Mesenchymal stem cell (in vitro differentiated cells and primary cell): ENCODE data around the gene IL17C.

Source experiments
- DNase-seq: peaks from one replicate; pipeline ENCODE4 v3.0.0-alpha.2; 2013
- H2AFZ ChIP-seq: one replicate; pipeline ENCODE4 v1.6.1; 2013; ENCODE audit warnings: low read depth, mild to moderate bottlenecking, control low read depth, inconsistent platforms, low read length, moderate library complexity
- H2AK5ac ChIP-seq: 2 replicates; pipeline ENCODE4 v1.6.1; 2013; ENCODE audit warnings: low read length, moderate library complexity, mild to moderate bottlenecking, inconsistent platforms; ENCODE audit not compliant: severe bottlenecking
- H2BK120ac ChIP-seq: one replicate; pipeline ENCODE4 v1.6.1; 2013; ENCODE audit warnings: low read depth, mild to moderate bottlenecking, inconsistent platforms, low read length, moderate library complexity
- H2BK12ac ChIP-seq, 2 experiments: one replicate each; pipeline ENCODE4 v1.6.1; 2013; ENCODE audit warnings: inconsistent platforms in 2 of 2, low read length in 2 of 2, mild to moderate bottlenecking in 2 of 2, moderate library complexity in 2 of 2, control low read depth in 1 of 2
- H2BK15ac ChIP-seq: one replicate; pipeline ENCODE4 v1.6.1; 2013; ENCODE audit warnings: mild to moderate bottlenecking, low read depth, inconsistent platforms; ENCODE audit not compliant: poor library complexity, severe bottlenecking
- H2BK5ac ChIP-seq: 2 replicates; pipeline ENCODE4 v1.6.1; 2013; ENCODE audit warnings: low read depth, mild to moderate bottlenecking, low read length, control low read depth, inconsistent platforms; ENCODE audit not compliant: poor library complexity, severe bottlenecking
- H3K14ac ChIP-seq, 2 experiments: one replicate each; pipeline ENCODE4 v1.6.1; 2013; ENCODE audit warnings: inconsistent platforms in 2 of 2, low read length in 2 of 2, control low read depth in 1 of 2, mild to moderate bottlenecking in 1 of 2, moderate library complexity in 1 of 2
- H3K18ac ChIP-seq, 2 experiments: one replicate each; pipeline ENCODE4 v1.6.1; 2013; ENCODE audit warnings: inconsistent platforms in 2 of 2, low read length in 2 of 2, control low read depth in 1 of 2, low read depth in 1 of 2, mild to moderate bottlenecking in 1 of 2
- H3K23ac ChIP-seq, 2 experiments: one replicate each; pipeline ENCODE4 v1.6.1; 2013; ENCODE audit warnings: inconsistent platforms in 2 of 2, low read length in 2 of 2, mild to moderate bottlenecking in 2 of 2, moderate library complexity in 2 of 2, control low read depth in 1 of 2
- H3K27ac ChIP-seq: 2 replicates; pipeline ENCODE4 v1.5.1; 2013; ENCODE audit warnings: mild to moderate bottlenecking, moderate library complexity, low read length, control low read depth, inconsistent platforms; ENCODE audit not compliant: poor library complexity, severe bottlenecking
- H3K27me3 ChIP-seq, 2 experiments: 2 replicates each; pipeline versions ENCODE4 v1.6.1 to v1.7.0; 2013; ENCODE audit warnings: low read length in 2 of 2, mild to moderate bottlenecking in 2 of 2, moderate library complexity in 2 of 2, control low read depth in 1 of 2, inconsistent platforms in 1 of 2; ENCODE audit not compliant: control insufficient read depth in 1 of 2, insufficient read depth in 1 of 2
- H3K36me3 ChIP-seq, 2 experiments: 2 replicates each; pipeline versions ENCODE4 v1.6.1 to v1.7.0; 2013; ENCODE audit warnings: low read length in 2 of 2, control low read depth in 1 of 2, inconsistent platforms in 1 of 2, low read depth in 1 of 2, mild to moderate bottlenecking in 1 of 2; ENCODE audit not compliant: insufficient read depth in 2 of 2, control insufficient read depth in 1 of 2
- H3K4ac ChIP-seq, 2 experiments: one replicate each; pipeline ENCODE4 v1.6.1; 2013; ENCODE audit warnings: inconsistent platforms in 2 of 2, low read length in 2 of 2, mild to moderate bottlenecking in 2 of 2, moderate library complexity in 2 of 2, control low read depth in 1 of 2, low read depth in 1 of 2
- H3K4me1 ChIP-seq: 2 replicates; pipeline ENCODE4 v1.6.1; 2013; ENCODE audit warnings: low read depth, low read length, control low read depth; ENCODE audit not compliant: control insufficient read depth, insufficient read depth
- H3K4me2 ChIP-seq: 2 replicates; pipeline ENCODE4 v1.6.1; 2013; ENCODE audit warnings: low read length, mild to moderate bottlenecking, inconsistent platforms; ENCODE audit not compliant: poor library complexity, severe bottlenecking
- H3K4me3 ChIP-seq, 2 experiments: 2 replicates each; pipeline versions ENCODE4 v1.5.1 to v1.7.0; 2013; ENCODE audit warnings: low read length in 2 of 2, mild to moderate bottlenecking in 2 of 2, control low read depth in 1 of 2, low read depth in 1 of 2; ENCODE audit not compliant: insufficient read depth in 1 of 2
- H3K79me1 ChIP-seq: replicated peaks from 2 replicates; pipeline ENCODE4 v1.6.1; 2013; ENCODE audit warnings: mild to moderate bottlenecking, control low read depth, low read length, inconsistent platforms; ENCODE audit not compliant: poor library complexity, severe bottlenecking
- H3K9ac ChIP-seq: 2 replicates; pipeline ENCODE4 v1.7.0; 2013; ENCODE audit warnings: mild to moderate bottlenecking, low read length, moderate library complexity
- H3K9me3 ChIP-seq: 2 replicates; pipeline ENCODE4 v1.7.0; 2013; ENCODE audit warnings: mild to moderate bottlenecking, low read length; ENCODE audit not compliant: control insufficient read depth
- H4K8ac ChIP-seq: one replicate; pipeline ENCODE4 v1.6.1; 2013; ENCODE audit warnings: inconsistent platforms, mild to moderate bottlenecking, low read length, moderate library complexity
- H4K91ac ChIP-seq: one replicate; pipeline ENCODE4 v1.6.1; 2013; ENCODE audit warnings: mild to moderate bottlenecking, low read length, inconsistent platforms
- WGBS: methylation state at CpG from one replicate; pipeline ENCODE4 v1.1.7; 2013; ENCODE audit warnings: mixed read lengths; 5-methylcytosine and 5-hydroxymethylcytosine counted together

The IL17C gene

GRCh38 chr16:88649924-88650748, 11.8 kb downstream of the IL17C start:
- 10% methylated on average over 36 of the region's 37 CpGs for WGBS
- H3K79me1 ChIP-seq = peaks cover 24% of the 10 kb centered on the region
- H4K8ac ChIP-seq = peak overlapping the region; percentile 10
- H2BK15ac ChIP-seq = no peak overlapping the region
- no peaks in the 10 kb centered on the region for H3K27me3 ChIP-seq
- H2BK5ac ChIP-seq = peak overlapping the region; percentile 38
- no peak overlapping the region for H2AK5ac ChIP-seq
- H3K18ac ChIP-seq = peak overlapping the region; percentile 35 to 92
- H3K4ac ChIP-seq = peak overlapping the region; percentile 1 to 21
- H2BK12ac ChIP-seq = peak overlapping the region in 1 of 2 experiments; percentile 76
- peak overlapping the region in 1 of 2 experiments; percentile 85 for H3K23ac ChIP-seq
- peak overlapping the region; percentile 36 for H2BK120ac ChIP-seq
- H3K9me3 ChIP-seq = no peaks in the 10 kb centered on the region
- H2AFZ ChIP-seq = peak overlapping the region; percentile 46
- H3K36me3 ChIP-seq = peaks cover 24 to 63% of the 10 kb centered on the region in 2 experiments
- DNase-seq = peak; percentile 69
- peak overlapping the region; percentile 82 to 89 for H3K4me3 ChIP-seq
- peak overlapping the region in 1 of 2 experiments; percentile 96 for H3K14ac ChIP-seq
- peaks cover 40% of the 10 kb centered on the region for H3K4me1 ChIP-seq
- H3K9ac ChIP-seq = peak overlapping the region; percentile 86
- H4K91ac ChIP-seq = peak overlapping the region; percentile 72
- H3K27ac ChIP-seq = peak overlapping the region; percentile 30
- peak overlapping the region; percentile 60 for H3K4me2 ChIP-seq

DNA sequence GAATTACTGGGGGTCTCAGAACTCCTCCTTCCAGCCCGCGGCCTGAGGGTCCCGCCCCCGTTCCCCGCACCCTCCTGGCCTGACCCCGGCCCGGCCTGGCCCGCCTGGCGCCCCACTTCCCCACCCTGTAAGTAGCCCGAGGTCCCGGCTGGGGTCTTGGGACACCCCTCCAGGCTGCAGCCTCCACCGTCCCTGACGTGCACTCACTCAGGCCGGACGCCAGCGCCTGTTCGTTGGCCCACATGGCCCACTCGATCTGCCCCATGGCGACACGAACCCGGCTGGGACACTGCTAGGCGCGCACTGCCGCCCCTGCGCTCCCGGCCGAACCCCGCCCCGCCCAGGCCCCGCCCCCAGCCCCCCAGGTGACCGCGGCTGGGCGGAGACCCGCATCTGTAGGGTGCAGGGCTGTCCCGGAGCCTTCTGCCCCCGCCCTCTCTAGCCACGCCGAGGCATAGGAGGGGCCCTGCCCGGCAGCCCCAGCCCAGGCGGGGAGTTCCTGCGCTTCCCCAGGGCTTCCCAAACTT, 12.4 kb downstream of the IL17C start, which contains the start of gene CYBA:
Gene CYBA (minus strand): TSS at position 305 of the 527 bp plus-strand sequence. CDS start 40 bp downstream, at position 265.
- Histone ChIP-seq H2BK12ac (peak within 1 kb of the TSS in 1 of 2 experiments; percentile 76), H2BK120ac (peak within 1 kb of the TSS; percentile 87), H3K4me2 (peak within 1 kb of the TSS; percentile 75), H3K9ac (peak within 1 kb of the TSS; percentile 86), H4K8ac (peak within 1 kb of the TSS; percentile 83), H2AK5ac (peak within 1 kb of the TSS; percentile 18), H3K14ac (peak within 1 kb of the TSS in 1 of 2 experiments; percentile 96), H3K9me3 (no peaks in the 10 kb centered on the region), H3K4me1 (peaks cover 46% of the 10 kb centered on the region), H3K4ac (peak within 1 kb of the TSS; percentile 21 to 25), H2AFZ (peak within 1 kb of the TSS; percentile 46), H2BK5ac (peak within 1 kb of the TSS; percentile 48), H3K23ac (peak within 1 kb of the TSS in 1 of 2 experiments; percentile 85), H3K18ac (peak within 1 kb of the TSS; percentile 61 to 92), H3K79me1 (peaks cover 20% of the 10 kb centered on the region), H3K27me3 (no peaks in the 10 kb centered on the region), H3K27ac (peak within 1 kb of the TSS; percentile 50), H3K4me3 (peak within 1 kb of the TSS; percentile 82 to 89), H3K36me3 (peaks cover 28 to 63% of the 10 kb centered on the region in 2 experiments), H2BK15ac (peak within 1 kb of the TSS; percentile 26), H4K91ac (peak within 1 kb of the TSS; percentile 83)
- DNase-seq = peak; percentile 84
- under 1% methylated on average over 39 of the region's 41 CpGs for WGBS

DNA sequence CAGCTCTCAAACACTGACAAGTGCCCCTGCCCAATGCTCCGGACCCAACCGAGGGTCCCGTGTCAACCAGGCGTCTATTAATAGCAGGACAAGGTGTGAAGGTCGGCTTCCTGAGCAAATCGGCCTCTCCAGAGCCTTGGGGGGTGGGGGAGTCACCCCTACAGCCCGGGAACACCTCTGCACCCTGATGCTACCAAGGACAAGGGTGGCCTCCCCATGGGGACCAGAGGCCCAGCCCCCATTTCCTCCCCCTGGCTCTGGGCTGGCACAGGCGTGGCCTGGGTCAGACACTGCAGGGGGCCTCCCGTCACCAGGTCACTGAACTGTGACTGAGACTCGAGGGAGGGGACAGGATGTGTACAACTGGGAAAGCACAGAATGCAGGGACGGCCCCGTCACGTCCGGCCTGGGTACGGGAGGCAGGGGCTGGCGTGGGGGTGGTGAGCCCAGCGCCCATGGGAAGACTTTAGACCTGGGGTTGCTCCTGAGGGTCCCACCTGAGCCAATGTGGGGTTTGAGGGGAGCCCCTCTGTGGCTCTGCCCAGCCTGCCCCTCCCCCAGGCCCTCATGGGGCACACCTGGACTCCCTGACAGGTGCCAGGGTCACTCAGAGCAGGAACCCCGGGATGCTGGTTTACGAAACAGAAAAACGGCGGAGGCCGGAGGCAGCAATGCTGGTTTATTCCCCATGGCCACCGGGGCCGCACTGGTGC, 13.1 kb downstream of the IL17C start:
- peak overlapping the region; percentile 83 for H4K91ac ChIP-seq
- no peaks in the 10 kb centered on the region for H3K9me3 ChIP-seq
- peaks cover 53% of the 10 kb centered on the region for H3K4me1 ChIP-seq
- H3K27me3 ChIP-seq = no peaks in the 10 kb centered on the region
- peak overlapping the region in 1 of 2 experiments; percentile 17 for H2BK12ac ChIP-seq
- H3K79me1 ChIP-seq = peaks cover 15% of the 10 kb centered on the region
- peak overlapping the region in 1 of 2 experiments; percentile 8 for H3K4ac ChIP-seq
- 38% methylated on average over 24 of the region's 24 CpGs for WGBS
- peak overlapping the region in 1 of 2 experiments; percentile 44 for H3K14ac ChIP-seq
- H2BK5ac ChIP-seq = peak overlapping the region; percentile 48
- H3K18ac ChIP-seq = peak overlapping the region; percentile 61 to 87
- H3K4me2 ChIP-seq = peak overlapping the region; percentile 75
- peak overlapping the region; percentile 26 for H2BK15ac ChIP-seq
- no peak overlapping the region for H2AFZ ChIP-seq
- H3K9ac ChIP-seq = peak overlapping the region; percentile 66
- DNase-seq = peak; percentile 88
- peak overlapping the region; percentile 29 to 73 for H3K4me3 ChIP-seq
- H3K36me3 ChIP-seq = peaks cover 33 to 62% of the 10 kb centered on the region in 2 experiments
- H2BK120ac ChIP-seq = peak overlapping the region; percentile 87
- no peak overlapping the region for H3K23ac ChIP-seq
- H4K8ac ChIP-seq = peak overlapping the region; percentile 73
- H3K27ac ChIP-seq = peak overlapping the region; percentile 50
- peak overlapping the region; percentile 18 for H2AK5ac ChIP-seq
